HG03575 (cell line): ENCODE results near the gene NCOA3.

ENCODE experiments used
- ATAC-seq: cut with Tn5 transposase; IDR thresholded peaks from one replicate; pipeline ENCODE4 v1.9.1; 2021; ENCODE audit not compliant: unreplicated experiment, insufficient number of reproducible peaks, low FRiP score; ENCODE audit errors: extremely low read depth

NCOA3 gene

GRCh38 chr20:47668313-47669151 lies 166.8 kb downstream of the NCOA3 start:
- ATAC-seq: no peak

GRCh38 chr20:47669152-47669425 lies 167.4 kb downstream of the NCOA3 start:
- ATAC-seq: no peak

- no peak for ATAC-seq
These were observed 167.8 kb downstream of the NCOA3 start for GRCh38 chr20:47669489-47669888.

GRCh38 chr20:47669927-47670890 lies 168.5 kb downstream of the NCOA3 start:
- no peak for ATAC-seq

GRCh38 chr20:47670913-47671312 lies 169.2 kb downstream of the NCOA3 start:
- no peak for ATAC-seq

GRCh38 chr20:47672166-47672565 lies 170.5 kb downstream of the NCOA3 start:
- no peak for ATAC-seq

GRCh38 chr20:47672886-47673670 lies 171.4 kb downstream of the NCOA3 start:
- no peak for ATAC-seq

GRCh38 chr20:47673671-47673955 lies 171.9 kb downstream of the NCOA3 start:
- no peak for ATAC-seq

- ATAC-seq: no peak
These were observed 172.5 kb downstream of the NCOA3 start for GRCh38 chr20:47674145-47674544.

- ATAC-seq: no peak
These were observed 173.0 kb downstream of the NCOA3 start for GRCh38 chr20:47674686-47675085.

GRCh38 chr20:47675190-47676142 lies 173.8 kb downstream of the NCOA3 start:
- no peak for ATAC-seq

GRCh38 chr20:47676219-47676721 lies 174.6 kb downstream of the NCOA3 start:
- no peak for ATAC-seq

- no peak for ATAC-seq
These were observed 175.4 kb downstream of the NCOA3 start for GRCh38 chr20:47676912-47677634.

GRCh38 chr20:47677635-47678453 lies 176.2 kb downstream of the NCOA3 start:
- no peak for ATAC-seq

GRCh38 chr20:47678536-47678935 lies 176.8 kb downstream of the NCOA3 start:
- ATAC-seq: no peak

GRCh38 chr20:47679462-47679861 lies 177.8 kb downstream of the NCOA3 start:
- no peak for ATAC-seq
